Skeletal muscle cell (primary cell): ENCODE results near the gene GASK1A.

ENCODE experiments used
- DNase-seq: peaks from one replicate; pipeline ENCODE4 v3.0.0-alpha.2; 2010; ENCODE audit warnings: low read depth
- H3K4me3 ChIP-seq: 2 replicates; pipeline ENCODE4 v1.5.1; 2011; ENCODE audit warnings: low read depth, mild to moderate bottlenecking, control low read depth, low read length, moderate library complexity

GASK1A gene

GRCh38 chr3:43010638-43011037, 31.5 kb downstream of the GASK1A start:
- DNase-seq = no peak
- H3K4me3 ChIP-seq = no peak overlapping the region

- no peak for DNase-seq
- no peak overlapping the region for H3K4me3 ChIP-seq
Measured at GRCh38 chr3:43011638-43012037, 32.5 kb downstream of the GASK1A start.

- no peak overlapping the region for H3K4me3 ChIP-seq
- no peak for DNase-seq
Measured at GRCh38 chr3:43012174-43012573, 33.1 kb downstream of the GASK1A start.

- H3K4me3 ChIP-seq = no peak overlapping the region
- DNase-seq = no peak
Measured at GRCh38 chr3:43013256-43013655, 34.1 kb downstream of the GASK1A start.

GRCh38 chr3:43013743-43014155, 34.6 kb downstream of the GASK1A start:
- DNase-seq = no peak
- H3K4me3 ChIP-seq = no peak overlapping the region

- no peak overlapping the region for H3K4me3 ChIP-seq
- no peak for DNase-seq
Measured at GRCh38 chr3:43014241-43014640, 35.1 kb downstream of the GASK1A start.

- DNase-seq = no peak
Measured at GRCh38 chr3:43014956-43015355, 35.8 kb downstream of the GASK1A start.

GRCh38 chr3:43015572-43015971, 36.5 kb downstream of the GASK1A start:
- no peak overlapping the region for H3K4me3 ChIP-seq
- no peak for DNase-seq

More at GRCh38 chr3:43014956-43015355, 35.8 kb downstream of the GASK1A start:
- H3K4me3 ChIP-seq = no peak overlapping the region

GRCh38 chr3:43015991-43016865, 37.1 kb downstream of the GASK1A start:
- no peak for DNase-seq

GRCh38 chr3:43017004-43017403, 37.9 kb downstream of the GASK1A start:
- no peak for DNase-seq
- no peak overlapping the region for H3K4me3 ChIP-seq

More at GRCh38 chr3:43015991-43016865, 37.1 kb downstream of the GASK1A start:
- no peak overlapping the region for H3K4me3 ChIP-seq

GRCh38 chr3:43017593-43018195, 38.6 kb downstream of the GASK1A start:
- H3K4me3 ChIP-seq = no peak overlapping the region
- no peak for DNase-seq

- no peak overlapping the region for H3K4me3 ChIP-seq
- DNase-seq = no peak
Measured at GRCh38 chr3:43018246-43018645, 39.1 kb downstream of the GASK1A start.

- no peak for DNase-seq
- no peak overlapping the region for H3K4me3 ChIP-seq
Measured at GRCh38 chr3:43019006-43019809, 40.1 kb downstream of the GASK1A start.

- no peak for DNase-seq
- no peak overlapping the region for H3K4me3 ChIP-seq
Measured at GRCh38 chr3:43019826-43020225, 40.7 kb downstream of the GASK1A start.

- no peak overlapping the region for H3K4me3 ChIP-seq
- DNase-seq = no peak
Measured at GRCh38 chr3:43021186-43021585, 42.1 kb downstream of the GASK1A start.

GRCh38 chr3:43022121-43022520, 43.0 kb downstream of the GASK1A start:
- DNase-seq = no peak
- no peak overlapping the region for H3K4me3 ChIP-seq

GRCh38 chr3:43023066-43023465, 44.0 kb downstream of the GASK1A start:
- H3K4me3 ChIP-seq = no peak overlapping the region
- no peak for DNase-seq

GRCh38 chr3:43023746-43024145, 44.6 kb downstream of the GASK1A start:
- H3K4me3 ChIP-seq = no peak overlapping the region
- DNase-seq = no peak

- DNase-seq = no peak
Measured at GRCh38 chr3:43024181-43024885, 45.2 kb downstream of the GASK1A start.

More at GRCh38 chr3:43024181-43024885, 45.2 kb downstream of the GASK1A start:
- H3K4me3 ChIP-seq = no peak overlapping the region
